NCI-H524 treated with DMSO at 0.1 percent for 48 hours (cell line): ENCODE measurements around the gene SAP30.

Experiments used
- DNase-seq: peaks from one replicate; lab custom pipeline; 2025; lab: John Stamatoyannopoulos, UW

The SAP30 gene

GRCh38 chr4:173370477-173371291 lies at the start of gene SAP30:
Gene SAP30 (plus strand): TSS chr4:173370954. CDS start chr4:173371183, 229 bp downstream.
- DNase-seq: peak; percentile 77

GRCh38 chr4:173325007-173325736 lies 45.6 kb upstream of the SAP30 start:
- no peak for DNase-seq

- no peak for DNase-seq
These were observed 42.4 kb upstream of the SAP30 start for GRCh38 chr4:173328236-173328901.

- no peak for DNase-seq
These were observed 40.2 kb upstream of the SAP30 start for GRCh38 chr4:173330590-173330989.

GRCh38 chr4:173332021-173332487 lies 38.7 kb upstream of the SAP30 start:
- no peak for DNase-seq

- DNase-seq: no peak
These were observed 37.6 kb upstream of the SAP30 start for GRCh38 chr4:173332963-173333657.

GRCh38 chr4:173333658-173334084 lies 37.1 kb upstream of the SAP30 start:
- no peak for DNase-seq

GRCh38 chr4:173334085-173334890 lies 36.5 kb upstream of the SAP30 start, which contains the start of gene HMGB2:
Gene HMGB2 (minus strand): TSS chr4:173334358. CDS start chr4:173333649, 709 bp downstream.
- DNase-seq: peak; percentile 90

GRCh38 chr4:173334891-173335752 lies 35.6 kb upstream of the SAP30 start:
- DNase-seq: peak; percentile 39

GRCh38 chr4:173337463-173337862 lies 33.3 kb upstream of the SAP30 start:
- DNase-seq: no peak

- no peak for DNase-seq
These were observed 26.8 kb upstream of the SAP30 start for GRCh38 chr4:173343832-173344397.

- no peak for DNase-seq
These were observed 25.1 kb upstream of the SAP30 start for GRCh38 chr4:173345648-173346047.

GRCh38 chr4:173346074-173346473 lies 24.7 kb upstream of the SAP30 start:
- no peak for DNase-seq

- DNase-seq: no peak
These were observed 23.3 kb upstream of the SAP30 start for GRCh38 chr4:173347467-173347866.

- DNase-seq: no peak
These were observed 12.8 kb upstream of the SAP30 start for GRCh38 chr4:173357939-173358338.

GRCh38 chr4:173360587-173361221 lies 10.1 kb upstream of the SAP30 start:
- no peak for DNase-seq

- no peak for DNase-seq
These were observed 8.1 kb upstream of the SAP30 start for GRCh38 chr4:173362666-173363065.

GRCh38 chr4:173365359-173365996 lies 5.3 kb upstream of the SAP30 start:
- no peak for DNase-seq

GRCh38 chr4:173367285-173367684 lies 3.5 kb upstream of the SAP30 start:
- no peak for DNase-seq
